NCI-H524 (cell line): Measurements from ENCODE around the gene SLC7A8.
A peak's percentile ranks its signal among the peaks of the same experiment; 100 is the strongest.

Experiments used
- DNase-seq, 2 experiments: peaks; one replicate each; lab custom pipeline; 2025; lab: John Stamatoyannopoulos, UW

Gene SLC7A8

DNA sequence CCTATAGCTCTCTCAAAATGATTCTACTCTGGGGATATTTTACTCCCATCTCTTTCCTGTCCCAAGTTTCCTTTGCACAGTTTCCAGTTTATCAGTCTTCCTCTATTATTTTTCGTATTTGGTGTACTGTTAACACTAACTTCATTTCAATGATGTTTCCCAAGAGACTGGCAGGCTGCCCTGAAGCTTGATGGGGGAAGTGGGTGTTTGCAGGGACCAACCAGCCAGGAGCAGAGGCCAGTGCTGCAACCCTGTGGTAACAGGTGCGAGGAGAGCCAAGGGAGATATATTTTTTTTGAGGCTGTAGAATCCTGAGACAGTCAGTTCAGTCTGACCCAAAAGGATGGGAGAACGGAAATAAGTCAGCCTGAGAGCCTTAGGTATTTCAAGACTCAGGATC lies 52.6 kb downstream of the SLC7A8 start:
- no peak for DNase-seq

DNA sequence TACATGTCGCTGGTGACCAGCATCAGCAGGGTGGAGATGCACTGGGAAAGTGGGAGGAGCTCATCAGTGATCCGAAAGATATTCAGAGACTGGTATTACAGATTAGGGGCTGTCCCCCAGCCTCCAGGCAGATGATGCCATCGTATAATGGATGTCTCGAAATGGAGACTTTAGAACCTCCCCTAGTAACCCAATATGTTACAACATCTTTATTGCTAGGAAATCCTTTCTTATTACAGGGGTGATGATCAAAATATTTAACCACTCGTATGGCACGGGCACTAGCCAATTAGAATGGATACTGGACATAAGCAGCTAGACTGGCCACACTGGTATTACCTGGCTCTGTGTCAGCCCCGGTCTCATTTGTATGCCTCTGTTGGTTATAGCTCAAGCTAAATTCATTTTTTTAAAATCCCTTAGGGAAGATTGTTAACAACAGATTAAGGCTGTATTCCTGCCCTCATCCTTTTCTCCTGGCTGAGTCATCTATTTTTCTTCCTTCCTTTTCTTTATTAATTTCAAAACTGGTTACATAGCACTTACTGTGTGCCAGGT lies 53.6 kb downstream of the SLC7A8 start:
- DNase-seq = no peak

DNA sequence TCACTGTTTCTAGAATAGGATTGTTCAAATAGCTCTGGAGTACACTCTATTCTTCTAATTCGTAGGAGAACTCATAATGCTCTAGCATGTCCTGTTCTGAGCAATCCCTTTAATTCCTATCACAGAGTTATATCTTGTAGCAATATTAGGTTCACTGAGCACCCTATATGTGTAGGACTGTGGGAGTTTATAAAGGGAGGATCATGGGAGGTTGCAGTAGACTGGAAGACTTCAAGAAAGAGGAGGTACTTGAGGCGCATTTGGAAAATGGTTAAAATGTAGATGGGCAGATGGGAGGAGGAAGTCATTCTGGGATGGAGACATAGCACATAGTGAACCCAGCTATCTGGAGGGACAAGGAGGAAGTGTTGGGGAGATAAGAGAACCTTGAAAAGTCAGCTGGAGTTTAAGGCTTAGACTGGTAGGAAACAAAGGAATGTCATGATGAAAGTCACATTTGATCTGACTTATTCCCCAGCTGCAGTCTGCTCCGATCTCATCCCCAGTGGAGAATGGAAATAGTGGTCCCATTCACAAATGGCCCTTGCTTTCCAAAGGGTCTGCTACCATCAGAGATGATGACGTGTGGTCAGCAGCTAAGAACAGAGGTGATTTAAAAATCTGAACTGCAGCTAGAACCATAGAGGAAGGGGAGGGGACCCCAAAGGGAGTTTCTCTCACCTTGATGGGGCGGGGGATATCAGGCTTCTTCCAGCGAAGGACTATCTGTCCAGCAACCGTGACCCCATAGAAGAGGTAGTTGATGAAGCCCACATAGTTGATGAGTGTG lies 54.3 kb downstream of the SLC7A8 start:
- DNase-seq = no peak

DNA sequence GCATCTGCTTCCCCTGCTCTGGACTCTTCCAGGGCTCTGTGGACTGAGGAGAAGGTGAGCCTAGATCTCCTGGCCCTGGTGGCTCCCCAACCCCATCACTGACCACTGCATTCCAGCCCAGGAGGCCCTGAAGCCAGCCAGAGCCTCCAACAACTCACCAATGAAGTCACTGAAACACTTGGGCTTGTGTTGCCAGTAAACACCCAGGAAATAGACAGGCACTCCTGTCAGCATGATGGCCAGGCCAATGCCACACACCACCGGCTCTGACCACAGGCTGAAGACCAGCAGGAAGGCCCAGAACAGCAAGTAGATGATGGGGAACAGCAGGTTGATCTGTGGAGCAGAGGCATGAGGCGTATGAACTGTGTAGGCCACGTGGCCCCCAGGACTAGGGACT lies 55.6 kb downstream of the SLC7A8 start:
- DNase-seq = no peak

DNA sequence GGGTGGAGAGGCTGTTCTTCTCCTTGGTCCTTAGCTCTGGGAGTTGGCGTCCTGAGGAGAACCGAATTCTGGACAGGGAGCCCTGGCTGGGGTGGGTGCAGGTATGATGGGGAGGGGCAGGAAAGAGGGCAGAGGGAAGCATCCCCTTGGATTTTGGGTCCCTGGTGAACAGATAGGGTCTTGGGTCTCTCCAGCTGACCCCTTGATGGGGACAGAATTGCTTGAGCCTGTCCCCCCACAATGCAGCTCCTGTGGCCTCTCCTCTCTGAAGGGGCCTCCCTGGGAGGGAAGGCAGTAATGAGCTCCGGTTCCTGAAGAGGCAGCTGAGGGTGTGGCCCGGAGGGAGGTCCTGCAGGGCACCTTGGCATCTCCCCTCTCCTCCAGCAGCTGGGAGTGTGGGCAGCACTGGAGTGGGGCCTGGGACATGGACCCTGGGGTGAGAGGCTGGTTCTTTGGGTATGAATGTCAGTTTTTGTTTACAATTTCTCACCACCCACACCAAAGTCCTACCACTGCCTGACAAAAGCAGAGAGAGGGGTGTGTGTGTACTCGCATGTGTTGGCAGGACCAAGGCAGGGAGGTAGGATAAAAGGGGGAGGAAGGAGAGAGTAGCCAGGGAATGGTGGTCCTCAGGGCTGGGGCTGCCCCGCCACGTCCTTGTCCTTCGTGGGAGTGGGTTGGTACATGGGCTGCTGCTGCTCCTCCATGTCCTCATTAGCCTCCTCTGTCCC lies 56.7 kb downstream of the SLC7A8 start:
- no peak for DNase-seq

DNA sequence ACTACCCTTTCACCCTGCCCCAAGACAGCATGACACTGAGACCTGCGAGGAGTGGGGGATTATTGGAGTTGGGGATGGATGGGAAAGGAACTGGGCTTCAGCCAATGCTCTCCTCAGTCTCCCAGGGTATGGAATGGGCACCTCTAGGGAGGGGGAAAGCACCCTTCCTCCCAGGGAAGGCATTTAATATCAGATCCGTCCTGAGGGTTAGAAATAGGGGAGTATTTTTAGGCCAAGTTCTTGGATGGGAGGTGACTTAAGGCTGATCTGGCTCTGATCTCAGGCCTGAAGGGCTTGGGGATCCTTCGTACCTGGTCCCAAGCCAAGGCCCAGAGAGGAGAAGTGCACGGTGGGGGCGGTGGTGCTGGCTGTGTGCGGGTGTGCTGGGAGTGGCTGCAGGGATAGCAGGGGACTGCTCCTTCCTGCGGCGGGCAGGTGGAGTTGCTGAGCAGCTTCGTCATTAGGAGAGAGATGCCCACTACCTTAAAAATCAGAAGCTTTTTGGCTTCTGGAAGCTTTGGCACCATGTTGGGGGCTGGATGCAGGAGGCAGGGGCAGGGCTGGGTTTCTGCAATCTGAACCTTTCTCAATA lies 57.4 kb downstream of the SLC7A8 start:
- no peak for DNase-seq

DNA sequence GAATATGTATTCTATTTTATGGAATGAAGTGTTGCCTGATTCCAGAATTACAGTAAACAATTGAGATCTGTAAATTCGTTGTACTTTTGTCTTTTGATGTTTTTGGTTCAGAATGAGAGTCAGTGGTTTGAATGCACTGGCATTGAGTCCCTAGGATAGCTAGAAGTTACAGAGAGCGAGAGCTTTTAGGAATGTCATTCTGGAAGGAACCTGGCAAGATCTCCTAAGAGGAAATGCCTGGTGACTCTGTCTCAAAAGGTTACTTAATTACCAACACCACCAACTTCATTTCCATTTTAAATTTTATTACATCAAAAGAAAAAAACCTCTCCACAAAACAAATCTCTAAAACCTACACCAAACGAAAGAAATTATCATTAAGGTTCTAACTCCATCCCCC lies 58.4 kb downstream of the SLC7A8 start:
- no peak for DNase-seq

DNA sequence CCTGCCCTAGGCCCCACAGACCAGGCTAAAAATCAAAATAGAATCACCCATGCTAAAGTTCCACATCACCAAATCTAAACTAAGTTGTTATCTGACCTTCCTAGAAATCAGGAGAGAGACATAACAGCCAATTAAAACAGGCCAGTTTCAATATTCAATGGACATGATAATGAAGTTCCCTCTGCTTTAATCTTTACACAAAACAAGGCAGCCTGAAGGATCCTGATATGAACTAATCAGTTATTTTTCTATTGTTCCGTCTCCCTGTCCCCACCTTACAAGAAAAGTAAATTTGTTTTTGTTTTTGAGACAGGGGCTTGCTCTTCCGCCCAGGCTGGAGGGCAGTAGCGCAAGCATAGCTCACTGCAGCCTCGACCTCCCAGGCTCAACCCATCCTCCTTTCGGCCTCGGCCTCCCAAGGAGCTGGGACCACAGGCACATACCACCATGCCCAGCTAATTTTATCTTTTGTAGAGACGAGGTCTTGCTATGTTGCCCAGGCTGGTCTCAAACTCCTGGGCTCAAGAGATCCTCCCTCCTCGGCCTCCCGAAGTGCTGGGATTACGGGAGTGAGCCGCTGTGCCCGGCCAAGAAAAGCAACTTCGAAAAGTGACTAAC lies 59.0 kb downstream of the SLC7A8 start:
- DNase-seq = no peak

DNA sequence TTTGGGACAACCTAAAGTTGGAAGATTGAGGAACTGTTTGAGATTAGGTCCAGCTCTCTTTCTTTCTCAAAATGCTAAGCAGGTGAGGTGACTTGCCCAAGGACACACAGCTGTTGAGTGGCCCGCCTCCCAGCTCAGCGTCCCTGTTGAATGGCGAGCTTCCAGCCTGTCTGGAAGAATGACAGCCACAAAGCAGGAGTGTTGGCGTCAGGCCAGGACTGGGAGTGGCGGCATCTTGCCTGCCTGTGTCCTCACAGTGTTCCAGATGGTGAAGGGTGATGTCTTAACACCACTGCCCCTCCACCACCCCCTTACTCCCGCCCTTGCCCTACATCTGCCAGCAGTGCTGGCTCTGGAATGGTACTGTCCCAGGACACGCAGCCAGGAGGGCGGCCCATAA lies 60.0 kb downstream of the SLC7A8 start:
- DNase-seq = peak; percentile 99 to 100

DNA sequence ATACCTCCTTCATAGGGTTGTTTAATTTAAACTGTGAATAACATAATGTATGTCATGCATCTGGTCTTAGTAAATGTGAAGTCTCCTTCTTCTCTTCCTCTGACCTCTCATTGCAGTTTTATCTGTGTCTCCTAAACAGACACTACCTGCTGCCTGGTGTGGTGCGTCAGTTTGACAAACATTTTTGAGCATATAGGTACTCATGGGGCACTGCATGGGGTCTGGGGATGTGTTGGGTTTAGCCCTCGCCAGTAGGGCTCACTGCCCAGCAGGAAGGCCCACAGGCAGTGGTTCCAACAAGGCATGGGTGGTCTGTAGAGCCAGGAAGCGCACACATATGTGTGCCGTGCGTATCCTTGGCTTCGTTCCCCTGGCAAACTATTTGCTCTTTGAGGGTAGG lies 61.4 kb downstream of the SLC7A8 start:
- DNase-seq = no peak

DNA sequence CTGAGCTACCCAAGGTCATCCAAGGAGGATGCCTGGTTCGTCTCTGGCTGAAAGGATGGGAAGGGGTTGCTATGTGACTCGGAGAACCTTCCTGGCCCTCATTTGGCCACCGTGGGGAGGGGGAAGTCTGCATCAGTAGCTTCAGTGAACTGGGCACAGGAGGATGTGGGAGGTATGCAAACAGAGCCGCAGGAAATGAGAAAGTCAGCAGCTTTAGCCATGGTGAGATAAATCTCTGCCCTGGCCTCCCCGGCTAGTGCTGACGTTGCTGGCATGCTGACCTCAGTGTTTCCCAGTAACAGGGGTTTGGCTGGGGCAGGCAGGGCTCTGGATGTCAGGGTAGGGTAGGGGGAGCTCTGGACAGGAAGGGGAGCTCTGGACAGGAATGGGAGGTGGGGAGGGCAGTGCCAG lies 62.1 kb downstream of the SLC7A8 start:
- DNase-seq = no peak

DNA sequence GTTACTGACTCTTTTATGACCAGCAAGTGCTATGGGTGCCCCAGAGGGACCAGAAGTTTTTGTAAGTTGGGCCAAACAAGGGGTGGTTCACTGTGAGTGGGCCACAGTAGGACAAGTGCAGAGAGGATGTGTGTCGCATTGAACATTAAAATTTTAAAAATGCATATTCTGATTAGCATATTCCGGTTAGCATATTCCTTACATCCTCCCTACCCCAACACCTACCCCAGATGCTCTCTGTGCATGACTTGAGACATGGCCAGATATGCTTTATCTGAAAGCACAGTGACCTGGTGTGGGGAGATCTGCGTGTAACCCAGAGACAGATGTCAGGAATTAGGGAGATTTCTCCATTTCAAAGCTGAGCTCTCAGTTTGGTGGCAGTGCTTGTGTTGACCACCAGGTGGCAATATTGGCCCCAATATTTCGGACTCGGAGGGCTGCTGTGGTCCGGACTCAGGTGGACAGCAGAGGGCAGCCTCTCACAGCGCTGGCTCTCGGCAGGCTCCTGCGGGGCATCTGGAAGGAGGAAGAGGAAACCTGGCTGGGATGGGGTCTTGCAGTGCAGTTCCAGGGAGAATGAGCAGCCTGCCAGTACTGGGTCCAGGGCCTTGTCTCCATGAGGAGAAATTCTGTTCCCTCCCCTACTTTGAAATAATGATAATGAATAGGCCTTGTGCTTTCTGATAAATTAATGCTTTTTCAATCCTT lies 62.8 kb downstream of the SLC7A8 start:
- peak; percentile 88 to 97 for DNase-seq

DNA sequence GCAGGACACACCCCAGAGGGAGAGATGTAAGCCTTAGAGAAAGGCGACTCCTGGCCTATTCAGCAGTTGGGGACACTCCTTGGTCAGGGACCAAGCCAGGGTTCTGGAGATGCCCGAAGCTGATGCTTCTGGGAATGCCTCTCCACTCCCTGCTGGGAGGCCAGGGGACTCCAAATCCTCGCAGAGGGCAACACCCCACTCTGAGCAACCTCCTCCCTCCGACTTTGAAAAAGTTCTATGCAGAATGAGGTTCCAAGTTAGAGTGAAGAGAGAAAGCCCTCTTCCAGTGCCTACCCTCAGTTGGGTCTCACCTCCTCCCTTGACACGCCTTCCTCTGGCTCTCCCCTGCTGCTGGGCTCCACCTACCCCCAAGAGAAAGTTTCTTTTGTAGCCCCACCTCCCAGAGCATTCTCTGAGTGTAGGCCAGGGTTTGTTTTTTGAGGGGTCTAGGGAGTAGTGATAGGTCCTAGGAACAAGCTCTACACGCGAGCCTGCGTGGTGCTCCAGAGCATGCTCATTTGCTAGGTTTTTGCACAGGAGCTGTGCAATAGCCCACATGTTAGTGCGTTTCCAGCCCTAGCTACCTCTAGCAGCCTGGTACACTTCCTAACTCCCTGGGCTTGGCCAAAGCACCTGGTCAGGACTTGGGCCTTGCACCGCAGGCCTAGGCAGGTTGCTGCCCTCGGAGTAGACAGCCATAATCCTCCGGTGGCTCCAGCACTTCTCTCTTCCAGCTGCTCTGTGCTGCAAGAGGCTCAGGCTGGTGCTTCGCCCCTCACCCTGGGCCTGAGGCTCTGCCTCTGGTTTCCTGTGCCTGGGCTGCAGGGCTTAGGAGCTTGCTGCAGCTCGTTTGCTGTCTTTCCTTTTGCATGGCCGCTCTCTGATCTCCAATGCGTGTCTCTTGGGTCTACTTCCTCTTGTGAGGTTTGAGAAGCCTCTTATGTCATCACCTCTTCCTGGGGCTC lies 63.8 kb downstream of the SLC7A8 start:
- DNase-seq = no peak

DNA sequence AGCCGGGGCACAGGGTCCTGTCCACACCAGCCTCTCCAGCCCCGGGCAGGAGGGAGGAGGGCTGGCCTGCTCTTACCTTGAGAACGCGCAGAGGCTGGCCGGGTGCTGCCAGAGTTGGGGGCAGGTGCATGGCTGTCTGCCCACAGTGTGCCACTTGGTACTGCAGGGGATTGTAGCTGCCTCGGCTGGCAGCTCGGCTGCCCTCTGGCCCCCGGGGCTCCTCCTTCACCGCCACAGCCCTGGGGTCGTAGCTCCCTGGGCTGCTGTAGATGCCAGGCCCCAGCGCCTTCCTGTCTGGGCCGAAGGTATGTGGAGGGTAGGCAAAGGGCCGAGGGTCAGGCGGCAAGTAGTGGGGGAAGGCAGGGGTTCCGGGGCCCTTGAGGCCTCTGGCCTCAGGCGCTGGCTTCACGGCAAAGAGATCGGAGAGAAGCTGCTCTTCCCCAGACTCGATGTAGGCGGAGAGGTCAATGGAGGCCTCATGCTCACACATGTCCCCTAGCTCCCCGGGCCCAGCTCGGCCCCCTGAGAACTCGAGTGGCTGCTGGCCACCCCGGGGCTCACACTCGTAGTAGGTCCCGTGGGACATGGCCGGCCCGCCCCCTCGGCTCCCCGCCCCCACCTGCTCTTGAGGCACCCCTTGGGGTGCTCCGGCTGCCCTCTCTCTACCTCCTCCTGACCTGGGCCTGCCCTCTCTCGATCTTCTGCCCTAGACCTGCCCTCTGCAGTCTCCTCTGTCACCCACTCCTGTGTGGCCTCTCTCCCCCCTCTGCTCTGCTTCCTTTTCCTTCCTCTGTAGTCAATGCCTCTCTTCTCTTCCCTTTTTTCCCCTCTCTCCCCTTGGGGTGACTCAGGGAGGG lies 64.7 kb downstream of the SLC7A8 start, which contains the start of gene CEBPE:
Gene CEBPE, minus strand, starts transcription at position 750 of the 857 bp plus-strand sequence. Its CDS starts 164 bp downstream, at position 586.
- no peak for DNase-seq

DNA sequence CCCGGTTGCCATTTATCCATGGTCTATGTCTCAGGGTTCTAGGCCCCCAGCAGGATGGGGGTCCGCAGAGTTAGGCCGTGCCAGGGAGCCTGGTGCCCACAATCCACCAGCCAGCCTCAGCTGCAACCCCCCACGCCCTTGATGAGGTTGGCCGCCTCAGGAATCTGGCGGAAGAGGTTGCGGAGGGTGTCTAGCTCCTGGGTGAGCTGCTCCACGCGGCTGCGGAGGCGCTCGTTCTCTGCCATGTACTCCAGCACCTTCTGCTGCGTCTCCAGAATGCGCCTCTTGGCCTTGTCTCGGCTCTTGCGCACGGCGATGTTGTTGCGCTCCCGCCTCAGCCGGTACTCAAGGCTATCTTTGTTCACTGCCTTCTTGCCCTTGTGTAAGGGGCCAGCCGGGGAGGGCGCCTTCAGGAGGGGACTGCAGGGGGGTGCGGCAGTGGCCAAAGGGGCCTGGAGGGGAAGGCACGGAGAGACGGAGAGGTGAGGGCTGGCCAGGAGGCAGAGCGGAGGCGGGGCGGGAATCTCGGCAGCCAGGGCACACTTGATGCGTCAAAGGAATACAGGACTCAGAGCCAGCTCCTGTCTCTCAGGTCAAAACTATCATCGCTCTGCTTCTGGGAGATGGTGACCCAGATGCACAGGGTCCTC lies 66.0 kb downstream of the SLC7A8 start:
- DNase-seq = no peak

DNA sequence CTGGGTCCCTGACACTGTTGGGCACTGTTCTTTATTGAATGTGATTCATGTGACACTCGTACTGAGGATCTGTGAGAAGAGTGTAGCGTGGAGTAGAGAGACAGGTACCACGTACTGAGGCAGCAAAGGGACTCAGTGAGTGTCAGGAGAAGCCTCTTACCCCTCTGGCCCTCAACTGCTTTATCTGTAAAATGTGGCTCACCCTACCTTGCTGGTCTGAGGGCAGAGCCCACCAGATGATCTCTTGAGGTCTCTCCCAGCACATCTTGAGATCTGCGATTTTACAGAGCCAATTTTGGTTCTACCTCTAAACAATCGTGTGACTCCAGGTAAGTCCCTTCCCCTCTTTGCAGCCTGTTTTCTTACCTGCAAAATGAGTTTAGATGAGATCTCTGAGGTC lies 67.5 kb downstream of the SLC7A8 start:
- no peak for DNase-seq

DNA sequence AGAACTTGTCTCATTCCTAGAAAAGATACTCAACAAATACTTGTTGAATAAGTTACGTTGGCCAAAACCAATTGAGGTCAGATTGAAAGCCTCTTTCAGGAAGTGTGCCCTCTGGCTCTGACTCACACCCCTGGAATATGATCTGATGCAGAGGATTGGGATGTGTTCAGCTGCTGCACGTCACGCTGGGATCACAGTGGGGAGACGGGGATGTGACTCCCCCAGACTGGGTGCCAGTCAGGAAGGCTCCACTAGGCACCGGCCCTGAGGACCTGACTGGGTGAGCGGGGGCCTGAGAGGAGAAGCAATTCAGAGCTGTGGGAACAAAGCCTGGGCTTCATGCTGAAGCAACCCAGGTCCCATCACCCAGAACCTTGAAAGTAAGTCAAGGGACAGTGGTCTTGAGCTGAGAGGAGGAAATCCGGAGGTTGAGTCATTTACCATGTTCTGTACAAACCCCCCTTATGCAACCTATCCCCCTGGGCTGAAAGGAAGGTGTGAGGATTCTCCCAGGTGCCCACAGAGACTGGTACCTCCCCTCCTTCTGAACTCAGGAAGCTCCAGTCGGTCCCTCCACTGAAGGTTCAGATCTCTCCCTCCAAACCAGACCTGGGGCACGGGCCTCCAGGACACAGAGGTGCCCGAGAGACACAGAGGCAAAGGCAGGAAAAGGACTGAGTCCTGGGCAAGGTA lies 68.3 kb downstream of the SLC7A8 start:
- no peak for DNase-seq

DNA sequence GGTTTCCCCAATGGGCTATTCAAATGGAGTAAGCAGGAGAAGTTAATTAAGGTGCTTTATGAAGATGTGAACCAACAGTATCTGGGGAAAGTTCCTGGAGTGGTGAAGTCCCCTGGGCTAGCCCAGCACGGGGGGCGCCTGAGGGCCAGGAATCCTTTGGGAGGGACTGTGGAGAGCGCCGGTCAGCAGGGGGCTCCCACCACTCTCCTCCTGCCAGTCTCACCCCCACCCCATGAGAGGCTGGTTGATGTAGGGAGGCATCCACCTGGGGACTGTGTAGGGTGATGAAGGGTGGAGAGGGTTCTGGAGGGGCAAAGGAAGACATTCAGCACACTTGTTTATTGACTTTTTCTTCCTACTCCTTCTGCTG lies 68.8 kb downstream of the SLC7A8 start:
- no peak for DNase-seq

DNA sequence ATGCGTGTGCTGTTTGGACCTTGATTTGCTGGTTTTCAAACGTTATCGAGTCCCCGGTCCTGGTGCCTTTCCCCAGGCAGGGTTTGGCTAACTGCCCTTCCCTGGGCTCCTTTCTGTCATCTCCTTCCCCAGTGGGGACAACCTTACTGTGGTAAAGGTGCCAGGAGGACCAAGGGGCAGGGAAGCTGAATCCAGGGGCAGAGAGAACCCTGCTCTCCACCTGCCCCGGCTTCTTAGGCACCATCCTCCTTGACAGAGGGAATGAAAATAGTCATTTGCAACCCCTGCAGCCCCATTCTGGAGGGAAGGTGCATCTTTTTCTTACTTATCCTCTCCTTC lies 69.4 kb downstream of the SLC7A8 start:
- no peak for DNase-seq
